C4-2B (cell line): ENCODE data around the gene OR4D9.

Experiments
- ZFX ChIP-seq: fragments of 450-650 bp; IDR thresholded peaks from 2 replicates; pipeline ENCODE4 v1.6.1; 2017
- TF ChIP-seq, protein P1 (sequence below): fragments of 450-650 bp; conservative IDR thresholded peaks from 2 replicates; pipeline ENCODE4 v1.5.1; 2017; ENCODE audit warnings: mild to moderate bottlenecking

GRCh38 chr11:59550368-59550841 lies 39.1 kb downstream of the OR4D9 start:
- TF ChIP-seq, protein P1, sequence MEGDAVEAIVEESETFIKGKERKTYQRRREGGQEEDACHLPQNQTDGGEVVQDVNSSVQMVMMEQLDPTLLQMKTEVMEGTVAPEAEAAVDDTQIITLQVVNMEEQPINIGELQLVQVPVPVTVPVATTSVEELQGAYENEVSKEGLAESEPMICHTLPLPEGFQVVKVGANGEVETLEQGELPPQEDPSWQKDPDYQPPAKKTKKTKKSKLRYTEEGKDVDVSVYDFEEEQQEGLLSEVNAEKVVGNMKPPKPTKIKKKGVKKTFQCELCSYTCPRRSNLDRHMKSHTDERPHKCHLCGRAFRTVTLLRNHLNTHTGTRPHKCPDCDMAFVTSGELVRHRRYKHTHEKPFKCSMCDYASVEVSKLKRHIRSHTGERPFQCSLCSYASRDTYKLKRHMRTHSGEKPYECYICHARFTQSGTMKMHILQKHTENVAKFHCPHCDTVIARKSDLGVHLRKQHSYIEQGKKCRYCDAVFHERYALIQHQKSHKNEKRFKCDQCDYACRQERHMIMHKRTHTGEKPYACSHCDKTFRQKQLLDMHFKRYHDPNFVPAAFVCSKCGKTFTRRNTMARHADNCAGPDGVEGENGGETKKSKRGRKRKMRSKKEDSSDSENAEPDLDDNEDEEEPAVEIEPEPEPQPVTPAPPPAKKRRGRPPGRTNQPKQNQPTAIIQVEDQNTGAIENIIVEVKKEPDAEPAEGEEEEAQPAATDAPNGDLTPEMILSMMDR, result peak; percentile 61
- no peak for TF ChIP-seq ZFX
